HG03342 (cell line): Measurements from ENCODE around the gene GALNT4.

ENCODE experiments used
- ATAC-seq: cut with Tn5 transposase; IDR thresholded peaks from one replicate; pipeline ENCODE4 v1.9.1; 2021; ENCODE audit warnings: mild to moderate bottlenecking, moderate library complexity; ENCODE audit not compliant: unreplicated experiment

The GALNT4 gene

GRCh38 chr12:89494411-89495231 is 30.0 kb downstream of the GALNT4 start:
- ATAC-seq = peak; percentile 52

GRCh38 chr12:89493670-89494302 is 30.8 kb downstream of the GALNT4 start:
- ATAC-seq = no peak

DNA sequence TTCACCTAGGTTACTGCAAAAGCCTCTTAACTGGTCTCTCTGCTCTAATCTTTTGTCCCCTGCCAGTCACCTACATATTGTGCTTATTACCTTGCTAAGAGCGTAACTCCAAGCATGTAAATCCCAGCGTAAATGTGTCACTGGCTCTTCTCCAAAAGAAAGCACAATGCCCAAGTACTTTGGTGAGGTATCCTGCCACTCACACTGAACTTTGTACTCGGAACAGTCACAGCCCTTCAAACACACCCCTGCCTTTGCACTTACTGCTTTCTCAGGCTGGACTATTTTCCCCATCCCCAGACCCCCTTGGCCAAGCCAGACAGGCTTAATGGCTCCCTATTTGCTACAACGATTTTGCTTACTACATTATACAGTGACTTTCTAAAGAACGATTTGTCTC is 31.7 kb downstream of the GALNT4 start:
- no peak for ATAC-seq

DNA sequence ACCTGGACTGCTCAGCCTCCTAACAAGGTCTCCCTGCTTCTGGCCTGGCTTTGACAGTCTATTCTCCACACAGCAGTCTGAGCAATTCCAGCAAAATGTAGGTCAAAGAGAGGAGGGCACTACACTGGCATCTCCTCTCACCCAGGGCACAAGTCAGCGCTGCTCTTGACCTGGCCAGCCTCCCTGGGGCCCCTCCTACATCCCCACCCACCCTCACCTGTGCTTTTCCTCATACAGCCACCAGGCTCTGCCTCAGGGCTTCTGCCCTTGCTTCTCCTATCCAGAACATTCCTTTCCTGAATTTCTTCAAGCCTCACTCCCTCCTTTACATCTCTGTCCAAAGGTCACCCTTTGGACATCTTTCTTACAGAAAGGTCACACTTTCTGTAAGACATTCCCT is 33.7 kb downstream of the GALNT4 start:
- no peak for ATAC-seq

DNA sequence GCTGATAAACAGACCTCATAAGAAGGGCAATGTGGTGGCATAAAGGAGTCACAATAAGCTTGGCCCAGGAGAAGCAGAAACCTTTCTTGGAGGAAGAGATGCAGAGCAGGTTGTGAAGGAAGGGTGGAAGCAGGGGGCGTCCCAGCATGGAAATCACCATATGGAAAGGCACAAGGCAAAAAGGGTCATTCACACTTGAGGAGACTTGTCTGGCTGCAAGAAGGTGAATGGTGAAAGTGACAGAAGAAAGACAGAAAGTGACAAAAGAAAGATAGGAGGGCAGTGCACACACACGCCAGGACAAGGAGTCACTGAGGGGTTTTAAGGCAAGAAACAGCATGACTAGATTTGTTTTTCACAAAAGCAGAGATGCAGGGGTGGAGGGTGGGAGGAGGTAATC is 38.3 kb downstream of the GALNT4 start:
- no peak for ATAC-seq

DNA sequence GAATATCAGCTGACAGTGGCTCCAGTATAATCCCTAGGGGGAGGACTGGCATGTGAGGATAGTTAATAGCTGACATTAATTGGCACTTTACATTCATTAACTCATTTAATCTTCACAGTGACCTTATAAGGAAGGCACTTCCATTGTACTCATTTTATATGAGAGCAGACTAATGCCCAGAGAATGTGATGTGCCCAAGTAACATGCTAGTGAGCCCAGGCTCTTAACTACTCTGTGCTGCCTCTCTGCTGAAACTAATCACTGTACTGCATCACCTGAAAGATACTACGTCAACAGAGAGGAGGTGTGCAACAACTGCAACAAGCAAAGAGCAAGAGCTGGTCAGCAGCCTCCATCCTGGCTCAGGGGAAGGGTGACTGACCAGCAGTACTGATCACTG is 40.1 kb downstream of the GALNT4 start:
- no peak for ATAC-seq

- no peak for ATAC-seq
These were observed 43.2 kb downstream of the GALNT4 start for GRCh38 chr12:89481213-89481914.

DNA sequence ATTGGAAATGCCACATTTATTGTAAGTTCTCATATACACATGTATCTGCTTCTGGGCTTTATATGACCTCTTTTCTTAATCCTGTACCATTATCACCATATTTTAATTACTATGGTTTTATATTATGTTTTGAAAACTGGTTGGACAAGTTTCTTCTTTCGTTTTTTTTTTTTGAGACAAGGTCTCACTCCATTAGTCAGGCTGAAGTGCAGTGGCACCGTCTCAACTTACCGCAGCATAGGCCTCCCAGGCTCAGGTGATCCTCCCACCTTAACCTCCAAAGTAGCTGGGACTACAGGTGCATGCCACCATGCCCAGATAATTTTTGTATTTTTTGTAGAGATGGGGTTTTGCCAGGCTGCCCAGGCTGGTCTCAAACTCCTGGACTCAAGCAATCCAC is 44.6 kb downstream of the GALNT4 start:
- no peak for ATAC-seq

DNA sequence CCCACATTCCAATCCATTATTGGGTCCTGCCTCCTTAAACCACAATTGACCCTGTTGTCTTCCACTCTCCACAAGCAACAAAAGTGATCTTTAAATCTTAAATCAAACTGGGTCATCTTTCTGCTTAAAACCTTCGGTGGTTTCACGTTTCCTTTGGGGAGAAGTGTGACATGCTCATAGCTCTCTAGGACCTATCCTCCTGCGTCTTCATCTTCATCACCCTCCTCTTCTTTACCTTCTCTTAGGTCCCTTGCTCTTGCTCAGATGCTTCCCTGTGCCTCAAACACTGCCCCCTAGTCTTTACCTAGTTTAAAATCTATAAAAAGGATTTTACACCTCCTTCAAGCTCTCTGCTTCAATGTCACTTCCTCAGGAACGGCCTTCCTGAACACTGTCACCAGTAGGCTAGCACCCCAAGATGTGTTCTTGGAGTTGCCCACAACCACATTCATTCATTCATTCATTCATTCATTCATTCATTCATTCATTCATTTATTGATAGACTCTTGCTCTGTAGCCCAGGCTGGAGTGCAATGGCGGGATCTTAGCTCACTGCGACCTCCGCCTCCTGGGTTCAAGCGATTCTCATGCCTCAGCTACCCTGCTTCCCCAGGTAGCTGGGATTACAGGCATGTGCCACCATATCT is 46.8 kb downstream of the GALNT4 start:
- no peak for ATAC-seq

DNA sequence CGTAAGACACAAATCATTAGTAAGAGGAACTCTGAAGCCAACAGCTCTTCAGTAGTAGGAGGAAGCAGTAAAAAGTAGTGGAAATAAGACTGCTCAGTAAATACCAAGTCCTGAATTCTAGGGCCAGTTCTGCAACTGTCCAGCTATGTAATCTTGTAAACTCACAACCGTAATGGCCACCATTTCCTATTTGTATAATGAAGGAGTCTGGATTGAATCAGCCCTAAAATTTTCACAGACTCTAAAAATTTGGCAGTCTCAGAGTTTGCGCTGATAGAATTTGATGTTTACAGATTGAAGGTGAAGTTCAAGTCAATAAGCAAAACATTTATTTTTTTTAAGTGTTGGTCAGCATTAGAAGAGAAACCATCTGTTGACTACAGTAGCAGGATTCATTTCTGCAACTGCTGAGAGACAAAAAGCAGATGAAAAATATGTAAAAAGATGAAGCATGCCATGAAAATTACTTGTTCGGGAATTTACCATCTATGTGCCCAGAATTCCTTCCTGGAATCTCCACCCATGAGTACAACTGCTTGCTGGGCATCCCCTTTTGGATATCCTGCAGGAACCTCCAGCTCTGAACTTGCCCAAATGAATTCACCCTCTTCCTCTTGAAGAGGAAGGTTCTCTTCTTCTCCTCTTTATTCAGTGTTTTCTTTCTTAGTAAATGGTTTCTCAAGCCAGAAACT is 47.5 kb downstream of the GALNT4 start:
- ATAC-seq = no peak

GRCh38 chr12:89476232-89476631 is 48.4 kb downstream of the GALNT4 start:
- no peak for ATAC-seq

DNA sequence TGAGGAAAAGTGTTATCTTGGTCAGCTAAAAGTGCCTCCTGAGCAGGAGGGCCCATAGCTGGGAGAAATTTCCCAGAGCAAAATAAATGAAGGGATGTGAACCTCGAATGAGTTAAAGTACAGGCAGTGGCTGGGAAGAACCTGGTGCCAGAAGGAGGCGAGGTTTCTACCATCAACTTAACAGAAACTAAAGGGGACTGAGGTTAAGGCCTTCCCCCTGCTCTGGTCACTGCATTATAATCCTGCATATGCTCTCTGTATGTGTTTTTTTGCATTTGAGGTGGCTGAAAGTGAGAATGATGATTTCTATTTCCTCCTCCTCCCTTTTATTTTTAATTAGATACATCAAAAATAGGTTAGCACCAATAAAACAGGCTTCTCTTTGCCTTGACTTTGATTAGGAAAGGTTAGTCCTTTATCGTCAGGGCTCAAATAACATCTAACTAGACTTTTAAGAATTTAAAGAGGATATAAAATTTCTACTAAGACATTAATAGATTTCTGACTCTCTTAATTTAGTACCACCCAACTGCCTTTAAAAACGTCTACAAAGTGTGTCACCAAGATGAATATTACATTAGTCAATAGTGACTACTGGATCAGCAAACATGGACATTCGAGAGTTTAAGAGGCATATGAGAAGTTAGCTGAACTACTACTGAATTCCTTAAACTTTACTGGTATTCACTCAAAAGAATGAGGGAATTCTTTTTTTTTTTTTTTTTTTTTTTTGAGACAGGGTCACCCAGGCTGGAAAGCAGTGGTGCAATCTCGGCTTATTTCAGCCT is 49.2 kb downstream of the GALNT4 start:
- ATAC-seq = no peak

DNA sequence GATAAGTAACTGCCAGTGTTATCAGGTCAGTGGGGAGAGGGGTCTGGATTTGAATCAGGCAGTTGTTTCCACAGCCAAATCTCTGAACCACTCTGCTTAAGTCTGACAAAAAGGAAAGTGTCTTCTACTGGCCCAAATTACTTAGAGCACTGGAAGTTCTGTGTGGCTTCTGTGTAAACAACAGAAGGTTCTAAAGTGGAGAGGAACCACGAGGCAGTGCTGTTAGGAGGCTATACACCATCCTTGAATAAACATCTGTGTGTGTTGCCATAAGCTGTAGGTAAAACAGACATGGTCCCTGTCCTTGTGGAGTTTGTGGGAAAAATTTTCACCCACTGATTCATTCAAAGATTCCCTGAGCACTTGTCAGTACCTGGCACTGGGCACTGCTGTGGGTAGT is 50.0 kb downstream of the GALNT4 start:
- ATAC-seq = no peak
